WTC11 (cell line): Measurements from ENCODE around the gene INTS11. TPM values are rescaled to one million over a fixed set of nuclear protein-coding genes. Genes with fewer than 3 reads are reported as not detected.
A peak's percentile ranks its signal among the peaks of the same experiment; 100 is the strongest.

ENCODE experiments used
- ATAC-seq: fragments of 200-7000 bp; cut with Tn5 transposase; 2 replicates; pipeline ENCODE4 v1.10.0; 2021; ENCODE audit warnings: mild to moderate bottlenecking, moderate library complexity
- CTCF ChIA-PET: fragments of 300-600 bp; sonication (Branson Sonifier 250); formaldehyde crosslinking; loops from one replicate; lab custom pipeline; 2021; ENCODE audit warnings: antibody characterized with exemption; lab: Charles Lee
- POLR2A ChIA-PET: fragments of 350-600 bp; sonication (Branson Sonifier 250); formaldehyde crosslinking; loops from one replicate; lab custom pipeline; 2021; ENCODE audit warnings: antibody characterized with exemption; lab: Charles Lee
- DNase-seq: peaks from one replicate; pipeline ENCODE4 v3.0.0; 2021; ENCODE audit warnings: low spot score
- H3K27ac Mint-ChIP-seq: 2 replicates; pipeline ENCODE4 v1.8.0; 2021; ENCODE audit warnings: mixed read lengths
- H3K27me3 Mint-ChIP-seq: 2 replicates; pipeline ENCODE4 v1.8.0; 2021; ENCODE audit warnings: low read depth, mild to moderate bottlenecking, moderate library complexity, mixed read lengths
- H3K36me3 Mint-ChIP-seq: 2 replicates; pipeline ENCODE4 v1.8.0; 2021; ENCODE audit warnings: mixed read lengths
- H3K4me1 Mint-ChIP-seq: 2 replicates; pipeline ENCODE4 v1.8.0; 2022; ENCODE audit warnings: mixed read lengths
- H3K4me3 Mint-ChIP-seq: 2 replicates; pipeline ENCODE4 v1.8.0; 2021; ENCODE audit warnings: mild to moderate bottlenecking, moderate library complexity, mixed read lengths
- H3K9me3 Mint-ChIP-seq: 2 replicates; pipeline ENCODE4 v1.8.0; 2021; ENCODE audit warnings: mixed read lengths
- AFF4 ChIP-seq: sonication (generic); formaldehyde crosslinking; IDR thresholded peaks from 2 replicates; pipeline ENCODE4 v1.8.1; 2023; ENCODE audit warnings: mild to moderate bottlenecking, missing genetic modification reagents, borderline replicate concordance
- ATF2 ChIP-seq: sonication (generic); formaldehyde crosslinking; IDR thresholded peaks from 2 replicates; pipeline ENCODE4 v1.8.1; 2022; ENCODE audit warnings: low read depth, missing genetic modification reagents, borderline replicate concordance
- FOXP1 ChIP-seq: sonication (generic); formaldehyde crosslinking; IDR thresholded peaks from 2 replicates; pipeline ENCODE4 v1.8.0; 2022; ENCODE audit warnings: missing genetic modification reagents, mild to moderate bottlenecking, moderate library complexity, borderline replicate concordance
- IRF2 ChIP-seq: sonication (generic); formaldehyde crosslinking; IDR thresholded peaks from 2 replicates; pipeline ENCODE4 v1.8.0; 2022; ENCODE audit warnings: low read depth, missing genetic modification reagents, borderline replicate concordance
- MAX ChIP-seq: sonication (generic); formaldehyde crosslinking; IDR thresholded peaks from 2 replicates; pipeline ENCODE4 v1.8.0; 2022; ENCODE audit warnings: mild to moderate bottlenecking, missing genetic modification reagents
- OVOL2 ChIP-seq: fragments of 250-450 bp; sonication (Bioruptor Pico); IDR thresholded peaks from 2 replicates; pipeline ENCODE4 v1.9.0; 2021; ENCODE audit warnings: mild to moderate bottlenecking, borderline replicate concordance
- PRDM15 ChIP-seq: sonication (generic); formaldehyde crosslinking; IDR thresholded peaks from 2 replicates; pipeline ENCODE4 v1.8.0; 2022; ENCODE audit warnings: missing genetic modification reagents
- USF1 ChIP-seq: sonication (generic); formaldehyde crosslinking; IDR thresholded peaks from 2 replicates; pipeline ENCODE4 v1.8.0; 2022; ENCODE audit warnings: mild to moderate bottlenecking, missing genetic modification reagents
- USF2 ChIP-seq: sonication (generic); formaldehyde crosslinking; IDR thresholded peaks from 2 replicates; pipeline ENCODE4 v1.8.1; 2023; ENCODE audit warnings: mild to moderate bottlenecking, missing genetic modification reagents, moderate library complexity
- ZNF263 ChIP-seq: sonication (generic); formaldehyde crosslinking; IDR thresholded peaks from 2 replicates; pipeline ENCODE4 v1.8.1; 2022; ENCODE audit warnings: low read depth, mild to moderate bottlenecking, moderate library complexity, missing genetic modification reagents
- ZNF281 ChIP-seq: sonication (generic); formaldehyde crosslinking; IDR thresholded peaks from 2 replicates; pipeline ENCODE4 v1.8.0; 2023; ENCODE audit warnings: mild to moderate bottlenecking, missing genetic modification reagents
- ZNF425 ChIP-seq: fragments of 250-450 bp; sonication (Bioruptor Pico); conservative IDR thresholded peaks from 2 replicates; pipeline ENCODE4 v1.9.0; 2021; ENCODE audit warnings: mild to moderate bottlenecking
- ZSCAN18 ChIP-seq: fragments of 250-450 bp; sonication (Bioruptor Pico); IDR thresholded peaks from 2 replicates; pipeline ENCODE4 v2.1.2; 2022; ENCODE audit warnings: mild to moderate bottlenecking, moderate library complexity
- total RNA-seq: library from RNA; stranded (reverse); gene quantifications from 3 replicates; pipeline ENCODE4 v1.2.3, GENCODE V29; 2021

INTS11 gene
- total RNA-seq, 1 experiment from 2014 or later: 170 TPM

GRCh38 chr1:1315435-1315954 is 9.0 kb downstream of the INTS11 start:
- H3K36me3 Mint-ChIP-seq: peaks cover 24% of the 10 kb centered on the region
- ATAC-seq (peak; percentile 74), DNase-seq (peak; percentile 67)
- H3K27ac Mint-ChIP-seq: peak overlapping the region; percentile 91
- ChIA-PET POLR2A (interaction anchor here (1.1 to 1.3 kb wide), 2 partner anchors 11 to 17 kb away, joined by 5 to 7 read pairs; no protein-coding TSS in a partner anchor), CTCF (interaction anchor here (0.8 to 3.0 kb wide), 9 partner anchors 10 to 54 kb away, joined by 3 to 10 read pairs (median 5); no protein-coding TSS in a partner anchor)
- no peaks in the 10 kb centered on the region for H3K27me3 Mint-ChIP-seq
- peaks cover 15% of the 10 kb centered on the region for H3K4me1 Mint-ChIP-seq
- TF ChIP-seq MAX (CRISPR knock-in tag): peak; percentile 84
- peak; percentile 72 for TF ChIP-seq USF1
- TF ChIP-seq ATF2 (CRISPR knock-in tag): no peak
- TF ChIP-seq USF2: peak; percentile 75
- 0 out of 2 replicates have a peak, but pooled peaks have one; percentile 11 for TF ChIP-seq ZNF281
- no peak for TF ChIP-seq ZNF425
- peak overlapping the region; percentile 43; the same call in 1 of the 2 replicates for H3K4me3 Mint-ChIP-seq
- H3K9me3 Mint-ChIP-seq: no peaks in the 10 kb centered on the region

GRCh38 chr1:1314678-1315335 is 9.7 kb downstream of the INTS11 start:
- ChIA-PET CTCF (interaction anchor here (0.8 to 3.0 kb wide), 7 partner anchors 13 to 55 kb away, joined by 3 to 10 read pairs (median 5); no protein-coding TSS in a partner anchor), POLR2A (interaction anchor here (0.6 to 1.3 kb wide), 3 partner anchors 11 to 39 kb away, joined by 3 to 7 read pairs (median 5); no protein-coding TSS in a partner anchor)
- peak overlapping the region; percentile 85 for H3K27ac Mint-ChIP-seq
- no peak for DNase-seq
- no peak overlapping the region for H3K4me3 Mint-ChIP-seq
- H3K4me1 Mint-ChIP-seq: peaks cover 15% of the 10 kb centered on the region
- peaks cover 24% of the 10 kb centered on the region for H3K36me3 Mint-ChIP-seq
- ATAC-seq: no peak
- no peaks in the 10 kb centered on the region for H3K27me3 Mint-ChIP-seq
- no peaks in the 10 kb centered on the region for H3K9me3 Mint-ChIP-seq
- TF ChIP-seq OVOL2 (CRISPR knock-in tag): no peak
- TF ChIP-seq PRDM15 (CRISPR knock-in tag): no peak
- no peak for TF ChIP-seq FOXP1 (CRISPR knock-in tag)
- no peak for TF ChIP-seq IRF2 (CRISPR knock-in tag)
- TF ChIP-seq AFF4 (CRISPR knock-in tag): no peak
- TF ChIP-seq ZNF263 (CRISPR knock-in tag): no peak
- no peak for TF ChIP-seq ZSCAN18 (CRISPR knock-in tag)
